ENCODE results near the gene CXCL11.
A peak's percentile ranks its signal among the peaks of the same experiment; 100 is the strongest.
"Not testable (repeated sequence)": the region's sequence is repeated elsewhere in the genome, so short reads cannot be mapped to it uniquely, and the experiment has no call there.

CXCL11 gene

GRCh38 chr4:76000279-76000678, 35.6 kb downstream of the CXCL11 start:
- DNase-seq, result no peak

GRCh38 chr4:75998525-75999147, 37.2 kb downstream of the CXCL11 start:
- DNase-seq, result not testable (repeated sequence)

GRCh38 chr4:75997946-75998345, 37.9 kb downstream of the CXCL11 start:
- no peak for DNase-seq

GRCh38 chr4:75997081-75997480, 38.8 kb downstream of the CXCL11 start:
- no peak for DNase-seq

GRCh38 chr4:75995727-75996126, 40.1 kb downstream of the CXCL11 start:
- peak; percentile 56 for DNase-seq

- no peak for DNase-seq
Measured at GRCh38 chr4:75992462-75992861, 43.4 kb downstream of the CXCL11 start.

- peak; percentile 14 for DNase-seq
Measured at GRCh38 chr4:75989846-75990528, 45.9 kb downstream of the CXCL11 start.

- no peak for DNase-seq
Measured at GRCh38 chr4:75985116-75985515, 50.8 kb downstream of the CXCL11 start.
